C4-2B (cell line): ENCODE data around the gene PHACTR4.

Experiments
- H3K27ac ChIP-seq: fragments of 450-650 bp; 2 replicates; pipeline ENCODE4 v1.5.1; 2017
- CTCF ChIP-seq: fragments of 450-650 bp; conservative IDR thresholded peaks from 2 replicates; pipeline ENCODE4 v1.5.1; 2017; ENCODE audit warnings: mild to moderate bottlenecking
- ZFX ChIP-seq: fragments of 450-650 bp; IDR thresholded peaks from 2 replicates; pipeline ENCODE4 v1.6.1; 2017

PHACTR4 gene

GRCh38 chr1:28512058-28512611, 142.6 kb downstream of the PHACTR4 start:
- TF ChIP-seq ZFX = no peak
- TF ChIP-seq CTCF = no peak
- peak overlapping the region; percentile 13 for H3K27ac ChIP-seq

- H3K27ac ChIP-seq = peak overlapping the region; percentile 8; the same call in 1 of the 2 replicates
These were observed 144.9 kb downstream of the PHACTR4 start for GRCh38 chr1:28514445-28514933.

- TF ChIP-seq ZFX = no peak
- no peak for TF ChIP-seq CTCF
- no peak overlapping the region for H3K27ac ChIP-seq
These were observed 147.0 kb downstream of the PHACTR4 start for GRCh38 chr1:28516518-28516956.

GRCh38 chr1:28517649-28517999, 148.1 kb downstream of the PHACTR4 start:
- peak overlapping the region; percentile 93 for H3K27ac ChIP-seq
- TF ChIP-seq ZFX (no peak), CTCF (no peak)

GRCh38 chr1:28518000-28518744, 148.6 kb downstream of the PHACTR4 start:
- peak overlapping the region; percentile 93 for H3K27ac ChIP-seq
- TF ChIP-seq CTCF = peak; percentile 98
- peak; percentile 91 for TF ChIP-seq ZFX

- TF ChIP-seq ZFX (no peak), CTCF (no peak)
- peak overlapping the region; percentile 93 for H3K27ac ChIP-seq
These were observed 149.3 kb downstream of the PHACTR4 start for GRCh38 chr1:28518745-28519341.

GRCh38 chr1:28519946-28520725, 150.6 kb downstream of the PHACTR4 start:
- H3K27ac ChIP-seq = peak overlapping the region; percentile 93
- no peak for TF ChIP-seq CTCF
- TF ChIP-seq ZFX = no peak

- peak overlapping the region; percentile 93 for H3K27ac ChIP-seq
These were observed 151.3 kb downstream of the PHACTR4 start for GRCh38 chr1:28520796-28521195.
